Mesendoderm (in vitro differentiated cells): ENCODE results near the gene MRPL43. TPM values are rescaled to one million over a fixed set of nuclear protein-coding genes. Genes with fewer than 3 reads are reported as not detected.
"Not testable (repeated sequence)": the region's sequence is repeated elsewhere in the genome, so short reads cannot be mapped to it uniquely, and the experiment has no call there.

Source experiments
- DNase-seq: peaks from one replicate; pipeline ENCODE4 v3.0.0; 2013
- H2AK5ac ChIP-seq: 2 replicates; pipeline ENCODE4 v1.6.1; 2013; ENCODE audit warnings: low read length, inconsistent platforms
- H2BK120ac ChIP-seq: 2 replicates; pipeline ENCODE4 v1.6.1; 2013; ENCODE audit warnings: low read depth, mild to moderate bottlenecking, low read length, moderate library complexity, mixed read lengths
- H2BK15ac ChIP-seq: replicated peaks from 2 replicates; pipeline ENCODE4 v1.6.1; 2013; ENCODE audit warnings: low read depth, mild to moderate bottlenecking, moderate library complexity
- H2BK5ac ChIP-seq: 2 replicates; pipeline ENCODE4 v1.6.1; 2013; ENCODE audit warnings: low read length, inconsistent platforms
- H3K18ac ChIP-seq: 2 replicates; pipeline ENCODE4 v1.6.1; 2013; ENCODE audit warnings: mild to moderate bottlenecking, low read length, mixed read lengths
- H3K23ac ChIP-seq: one replicate; pipeline ENCODE4 v1.6.1; 2013; ENCODE audit warnings: low read length
- H3K27ac ChIP-seq: 2 replicates; pipeline ENCODE4 v1.5.1; 2013; ENCODE audit warnings: low read depth, mild to moderate bottlenecking, inconsistent platforms, low read length, moderate library complexity
- H3K27me3 ChIP-seq: 2 replicates; pipeline ENCODE4 v1.6.1; 2013; ENCODE audit warnings: low read length, control low read depth, mild to moderate bottlenecking, inconsistent platforms; ENCODE audit not compliant: insufficient read depth, poor library complexity
- H3K36me3 ChIP-seq: 2 replicates; pipeline ENCODE4 v1.6.1; 2013; ENCODE audit warnings: low read length, inconsistent platforms; ENCODE audit not compliant: control insufficient read depth, insufficient read depth
- H3K4ac ChIP-seq: one replicate; pipeline ENCODE4 v1.6.1; 2013; ENCODE audit warnings: low read depth, mild to moderate bottlenecking, low read length, moderate library complexity
- H3K4me1 ChIP-seq: 2 replicates; pipeline ENCODE4 v1.6.1; 2013; ENCODE audit warnings: low read depth, low read length, inconsistent platforms; ENCODE audit not compliant: control insufficient read depth
- H3K4me2 ChIP-seq: 2 replicates; pipeline ENCODE4 v1.6.1; 2013; ENCODE audit warnings: low read length
- H3K4me3 ChIP-seq: 2 replicates; pipeline ENCODE4 v1.5.1; 2013; ENCODE audit warnings: mild to moderate bottlenecking, low read length
- H3K56ac ChIP-seq: one replicate; pipeline ENCODE4 v1.6.1; 2013; ENCODE audit warnings: low read length
- H3K79me1 ChIP-seq: 2 replicates; pipeline ENCODE4 v1.6.1; 2013; ENCODE audit warnings: low read length, inconsistent platforms
- H3K79me2 ChIP-seq: 2 replicates; pipeline ENCODE4 v1.6.1; 2013; ENCODE audit warnings: mild to moderate bottlenecking, low read length; ENCODE audit not compliant: control insufficient read depth, insufficient read depth
- H3K9ac ChIP-seq: 2 replicates; pipeline ENCODE4 v1.6.1; 2013; ENCODE audit warnings: low read length, inconsistent platforms
- H4K5ac ChIP-seq: one replicate; pipeline ENCODE4 v1.6.1; 2013; ENCODE audit warnings: low read length
- H4K8ac ChIP-seq: one replicate; pipeline ENCODE4 v1.6.1; 2013; ENCODE audit warnings: low read depth, mild to moderate bottlenecking, control low read depth, low read length, moderate library complexity
- WGBS: extraction: QIAGEN DNeasy Blood & Tissue Kit; methylation state at CpG from one replicate; pipeline ENCODE4 v1.1.7; 2013; ENCODE audit warnings: low lambda C conversion rate, missing lambda C conversion rate; ENCODE audit not compliant: insufficient coverage; ENCODE audit errors: extremely low coverage; 5-methylcytosine and 5-hydroxymethylcytosine counted together
- polyA plus RNA-seq, 2 experiments: library from polyadenylated mRNA; stranded (reverse); fragments of 200-250 nt; gene quantifications; one replicate each; pipeline ENCODE4 v1.2.3, GENCODE V29; 2013

The MRPL43 gene
- 78.0 TPM for polyA plus RNA-seq (2013, experiment 1 of 2)
- polyA plus RNA-seq (2013, experiment 2 of 2), result 74.1 TPM

- no CpG with 5 or more reads among the region's 75 CpGs for WGBS
- Histone ChIP-seq H2BK5ac (peak within 1 kb of the TSS; percentile 91), H3K4me1 (peaks cover 6% of the 10 kb centered on the region), H3K79me1 (peaks cover 27% of the 10 kb centered on the region), H3K79me2 (peaks cover 36% of the 10 kb centered on the region), H3K18ac (peak within 1 kb of the TSS; percentile 16), H3K4me3 (peak within 1 kb of the TSS; percentile 100), H3K4ac (peak within 1 kb of the TSS; percentile 24), H3K56ac (peak within 1 kb of the TSS; percentile 100), H4K8ac (no peak within 1 kb of the TSS), H2BK15ac (no peak within 1 kb of the TSS), H3K23ac (peak within 1 kb of the TSS; percentile 80), H2BK120ac (no peak within 1 kb of the TSS), H3K4me2 (peak within 1 kb of the TSS; percentile 99), H3K36me3 (peaks cover 11% of the 10 kb centered on the region), H4K5ac (no peak within 1 kb of the TSS), H3K27me3 (no peaks in the 10 kb centered on the region), H3K27ac (peak within 1 kb of the TSS; percentile 90), H3K9ac (peak within 1 kb of the TSS; percentile 100), H2AK5ac (peak within 1 kb of the TSS; percentile 99)
- peak; percentile 92 for DNase-seq
Measured at GRCh38 chr10:100986952-100987684, at the start of gene MRPL43, which contains the start of gene TWNK. Gene MRPL43, minus strand, starts transcription at chr10:100987497. Its CDS starts 54 bp downstream, at chr10:100987443. Gene TWNK, plus strand, starts transcription at chr10:100987543. Its CDS starts 668 bp downstream, at chr10:100988211.

- Histone ChIP-seq H3K27ac (no peak overlapping the region), H2BK15ac (no peak overlapping the region), H3K4me3 (no peak overlapping the region), H3K23ac (no peak overlapping the region), H3K4me1 (peaks cover 6% of the 10 kb centered on the region), H3K18ac (no peak overlapping the region), H3K56ac (no peak overlapping the region), H3K4me2 (no peak overlapping the region), H3K79me2 (no peaks in the 10 kb centered on the region), H4K8ac (no peak overlapping the region), H3K27me3 (no peaks in the 10 kb centered on the region), H3K9ac (no peak overlapping the region), H2BK120ac (no peak overlapping the region), H3K36me3 (no peaks in the 10 kb centered on the region), H3K4ac (no peak overlapping the region), H3K79me1 (no peaks in the 10 kb centered on the region), H2AK5ac (no peak overlapping the region), H2BK5ac (no peak overlapping the region), H4K5ac (no peak overlapping the region)
- no CpG with 5 or more reads among the region's 7 CpGs for WGBS
- no peak for DNase-seq
Measured at GRCh38 chr10:101036726-101037125, 49.4 kb upstream of the MRPL43 start.

DNA sequence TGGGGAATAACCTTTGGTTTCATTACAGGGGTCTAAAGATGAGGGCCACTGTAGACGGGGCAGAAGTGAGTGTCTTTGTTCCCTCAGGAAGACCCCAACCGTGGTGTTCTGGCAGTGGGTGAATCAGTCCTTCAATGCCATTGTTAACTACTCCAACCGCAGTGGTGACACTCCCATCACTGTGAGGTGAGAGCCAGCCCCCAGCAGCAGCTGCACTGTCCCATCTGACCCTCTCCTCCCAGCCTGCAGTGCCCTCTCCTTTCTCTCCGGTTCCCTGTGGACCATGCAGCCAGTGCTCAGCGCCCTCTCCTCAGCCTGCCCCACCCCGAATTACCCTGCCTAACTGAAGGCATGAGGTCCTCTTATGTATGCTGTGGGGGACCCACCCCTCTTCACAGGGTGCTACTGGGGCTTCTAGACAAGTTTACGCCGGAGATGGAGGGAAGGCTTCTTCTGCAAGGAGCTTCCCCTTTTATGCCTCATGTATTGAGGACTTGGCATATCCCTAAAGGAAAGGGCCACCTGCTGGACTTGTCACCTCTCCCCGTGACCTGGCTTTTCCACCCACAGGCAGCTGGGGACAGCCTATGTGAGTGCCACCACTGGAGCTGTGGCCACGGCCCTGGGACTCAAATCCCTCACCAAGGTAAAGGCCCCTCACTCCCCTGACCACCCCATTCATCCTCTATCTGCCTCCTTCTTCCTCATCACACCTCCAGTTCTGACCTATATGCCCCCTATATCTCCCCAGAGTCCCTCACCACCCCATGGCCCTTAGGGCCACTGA, 48.8 kb upstream of the MRPL43 start:
- no peak overlapping the region for H3K9ac ChIP-seq
- no peak overlapping the region for H2AK5ac ChIP-seq
- H3K27me3 ChIP-seq, result no peaks in the 10 kb centered on the region
- H4K5ac ChIP-seq, result no peak overlapping the region
- DNase-seq, result no peak
- H2BK5ac ChIP-seq, result no peak overlapping the region
- no peaks in the 10 kb centered on the region for H3K79me2 ChIP-seq
- no peak overlapping the region for H3K4me2 ChIP-seq
- H4K8ac ChIP-seq, result no peak overlapping the region
- no peaks in the 10 kb centered on the region for H3K79me1 ChIP-seq
- H3K23ac ChIP-seq, result no peak overlapping the region
- H3K18ac ChIP-seq, result no peak overlapping the region
- no peak overlapping the region for H3K4ac ChIP-seq
- H3K4me1 ChIP-seq, result peaks cover 8% of the 10 kb centered on the region
- WGBS, result no CpG with 5 or more reads among the region's 10 CpGs
- H3K4me3 ChIP-seq, result no peak overlapping the region
- H3K36me3 ChIP-seq, result no peaks in the 10 kb centered on the region
- H3K27ac ChIP-seq, result no peak overlapping the region
- no peak overlapping the region for H2BK120ac ChIP-seq
- no peak overlapping the region for H3K56ac ChIP-seq
- H2BK15ac ChIP-seq, result no peak overlapping the region

- H3K36me3 ChIP-seq, result no peaks in the 10 kb centered on the region
- no peak overlapping the region for H2BK5ac ChIP-seq
- no peak overlapping the region for H2BK120ac ChIP-seq
- no peak overlapping the region for H3K18ac ChIP-seq
- no peak overlapping the region for H3K56ac ChIP-seq
- H3K4ac ChIP-seq, result no peak overlapping the region
- no peak overlapping the region for H3K27ac ChIP-seq
- no peak overlapping the region for H2AK5ac ChIP-seq
- peaks cover 8% of the 10 kb centered on the region for H3K4me1 ChIP-seq
- no peak overlapping the region for H3K4me2 ChIP-seq
- H3K4me3 ChIP-seq, result no peak overlapping the region
- H3K23ac ChIP-seq, result no peak overlapping the region
- no peak for DNase-seq
- no peaks in the 10 kb centered on the region for H3K79me2 ChIP-seq
- H3K9ac ChIP-seq, result no peak overlapping the region
- no peak overlapping the region for H4K5ac ChIP-seq
- no peak overlapping the region for H4K8ac ChIP-seq
- no peak overlapping the region for H2BK15ac ChIP-seq
- H3K79me1 ChIP-seq, result no peaks in the 10 kb centered on the region
- WGBS, result no CpG with 5 or more reads among the region's 7 CpGs
- H3K27me3 ChIP-seq, result no peaks in the 10 kb centered on the region
Measured at GRCh38 chr10:101035314-101035713, 48.0 kb upstream of the MRPL43 start.

GRCh38 chr10:101034404-101034803, 47.1 kb upstream of the MRPL43 start:
- H3K4me1 ChIP-seq, result peaks cover 10% of the 10 kb centered on the region
- not testable (repeated sequence) for H3K27ac ChIP-seq, H4K5ac ChIP-seq, H3K4me3 ChIP-seq, H3K27me3 ChIP-seq, DNase-seq, H3K56ac ChIP-seq, H2AK5ac ChIP-seq, H3K4me2 ChIP-seq, H3K79me2 ChIP-seq, H2BK15ac ChIP-seq, H3K36me3 ChIP-seq, H2BK120ac ChIP-seq, H3K23ac ChIP-seq, H3K4ac ChIP-seq, H3K9ac ChIP-seq, H4K8ac ChIP-seq, H3K18ac ChIP-seq, H3K79me1 ChIP-seq, H2BK5ac ChIP-seq
- WGBS, result no CpG with 5 or more reads among the region's 4 CpGs
